ENCODE data around the gene PTGFRN. TPM values are rescaled to one million over a fixed set of nuclear protein-coding genes. Genes with fewer than 3 reads are reported as not detected.

The PTGFRN gene
- total RNA-seq, 1 experiment from 2014 or later = 38.7 TPM

GRCh38 chr1:116962987-116963639, 53.4 kb downstream of the PTGFRN start (continued):
- no peak for TF ChIP-seq USF2 (CRISPR knock-in tag; IDR thresholded peaks at IDR 0.05)
- TF ChIP-seq GRHL2 (CRISPR knock-in tag; IDR thresholded peaks at IDR 0.05; ENCODE audit: insufficient replicate concordance, severe bottlenecking) = no peak
- no peak for TF ChIP-seq ZNF512 (CRISPR knock-in tag; IDR thresholded peaks at IDR 0.05; ENCODE audit: borderline replicate concordance)
- TF ChIP-seq AR (CRISPR knock-in tag; IDR thresholded peaks at IDR 0.05) = no peak
- no peak for TF ChIP-seq MAX (CRISPR knock-in tag; IDR thresholded peaks at IDR 0.05)

GRCh38 chr1:116966791-116967190, 57.1 kb downstream of the PTGFRN start:
- Mint-ChIP-seq H3K4me3 (no peak overlapping the region), H3K36me3 (peaks cover 25% of the 10 kb centered on the region), H3K27ac (no peak overlapping the region), H3K27me3 (ENCODE audit: low read depth) (no peaks in the 10 kb centered on the region), H3K9me3 (peaks cover 7% of the 10 kb centered on the region), H3K4me1 (peaks cover 9% of the 10 kb centered on the region)
- POLR2A ChIA-PET = no interaction called here
- no peak for DNase-seq (ENCODE audit: low spot score)
- ATAC-seq = no peak
- CTCF ChIA-PET = no interaction called here
- TF ChIP-seq ZNF263 (CRISPR knock-in tag; IDR thresholded peaks at IDR 0.05; ENCODE audit: low read depth) = no peak
- TF ChIP-seq SOX15 (CRISPR knock-in tag; IDR thresholded peaks at IDR 0.05) = no peak
- TF ChIP-seq ATF1 (CRISPR knock-in tag; IDR thresholded peaks at IDR 0.05) = no peak
- TF ChIP-seq CREB1 (CRISPR knock-in tag; IDR thresholded peaks at IDR 0.05) = no peak
- no peak for TF ChIP-seq NFE2L1 (CRISPR knock-in tag; IDR thresholded peaks at IDR 0.05)
- no peak for TF ChIP-seq E2F4 (CRISPR knock-in tag; IDR thresholded peaks at IDR 0.05; ENCODE audit: borderline replicate concordance, low read depth)
- TF ChIP-seq ELF4 (CRISPR knock-in tag; IDR thresholded peaks at IDR 0.05; ENCODE audit: low read depth) = no peak
- TF ChIP-seq MYBL2 (CRISPR knock-in tag; IDR thresholded peaks at IDR 0.05) = no peak
- TF ChIP-seq JUN (CRISPR knock-in tag; IDR thresholded peaks at IDR 0.05) = no peak
- TF ChIP-seq ZNF671 (CRISPR knock-in tag; IDR thresholded peaks at IDR 0.05) = no peak
- TF ChIP-seq ZNF138 (CRISPR knock-in tag; conservative IDR thresholded peaks at IDR 0.05) = no peak

- DNase-seq (ENCODE audit: low spot score) = no peak
- H3K36me3 Mint-ChIP-seq = peaks cover 34% of the 10 kb centered on the region
- H3K27me3 Mint-ChIP-seq (ENCODE audit: low read depth) = no peaks in the 10 kb centered on the region
- TF ChIP-seq SOX15 (CRISPR knock-in tag; IDR thresholded peaks at IDR 0.05) (no peak), MYBL2 (CRISPR knock-in tag; IDR thresholded peaks at IDR 0.05) (no peak), NR1H2 (CRISPR knock-in tag; IDR thresholded peaks at IDR 0.05) (no peak), CREM (CRISPR knock-in tag; IDR thresholded peaks at IDR 0.05) (no peak), RORB (CRISPR knock-in tag; IDR thresholded peaks at IDR 0.05) (no peak), USF1 (CRISPR knock-in tag; IDR thresholded peaks at IDR 0.05) (no peak), CREB1 (CRISPR knock-in tag; IDR thresholded peaks at IDR 0.05) (no peak), GTF2I (CRISPR knock-in tag; conservative IDR thresholded peaks at IDR 0.05) (no peak)
- H3K27ac Mint-ChIP-seq = no peak overlapping the region
- peaks cover 9% of the 10 kb centered on the region for H3K4me1 Mint-ChIP-seq
- ChIA-PET POLR2A (no interaction called here), CTCF (no interaction called here)
- H3K4me3 Mint-ChIP-seq = no peak overlapping the region
- no peak for ATAC-seq
- H3K9me3 Mint-ChIP-seq = peaks cover 9% of the 10 kb centered on the region
Observed at GRCh38 chr1:116968724-116969123, 59.0 kb downstream of the PTGFRN start.

Measured in WTC11 (cell line).